T1000 (cell line): Measurements from ENCODE around the gene TFDP1.

Experiments
- DNase-seq: peaks from one replicate; lab custom pipeline; 2025; ENCODE audit warnings: mixed read lengths; lab: John Stamatoyannopoulos, UW

TFDP1 gene

GRCh38 chr13:113584205-113584869 is at the start of gene TFDP1:
TSS of gene TFDP1 (plus strand) at chr13:113584753. CDS start at chr13:113585838, 1,085 bp downstream.
- DNase-seq: peak; percentile 94

- DNase-seq: no peak
Measured at GRCh38 chr13:113535381-113535781, 49.2 kb upstream of the TFDP1 start.

GRCh38 chr13:113536461-113537110 is 48.0 kb upstream of the TFDP1 start:
- DNase-seq: no peak

GRCh38 chr13:113537205-113537604 is 47.3 kb upstream of the TFDP1 start:
- no peak for DNase-seq

- no peak for DNase-seq
Measured at GRCh38 chr13:113537909-113538688, 46.5 kb upstream of the TFDP1 start.

GRCh38 chr13:113538689-113539058 is 45.9 kb upstream of the TFDP1 start:
- DNase-seq: no peak

GRCh38 chr13:113539176-113539575 is 45.4 kb upstream of the TFDP1 start:
- no peak for DNase-seq

- DNase-seq: no peak
Measured at GRCh38 chr13:113539822-113540221, 44.7 kb upstream of the TFDP1 start.

- no peak for DNase-seq
Measured at GRCh38 chr13:113540523-113540922, 44.0 kb upstream of the TFDP1 start.

- DNase-seq: no peak
Measured at GRCh38 chr13:113542751-113543424, 41.7 kb upstream of the TFDP1 start.

GRCh38 chr13:113544071-113544891 is 40.3 kb upstream of the TFDP1 start:
- no peak for DNase-seq

- DNase-seq: no peak
Measured at GRCh38 chr13:113544896-113545295, 39.7 kb upstream of the TFDP1 start.

GRCh38 chr13:113545455-113545930 is 39.1 kb upstream of the TFDP1 start:
- peak; percentile 47 for DNase-seq

GRCh38 chr13:113545931-113546516 is 38.5 kb upstream of the TFDP1 start:
- no peak for DNase-seq

- DNase-seq: no peak
Measured at GRCh38 chr13:113546571-113547237, 37.8 kb upstream of the TFDP1 start.

- DNase-seq: no peak
Measured at GRCh38 chr13:113547238-113547971, 37.1 kb upstream of the TFDP1 start.

- DNase-seq: no peak
Measured at GRCh38 chr13:113548171-113548641, 36.3 kb upstream of the TFDP1 start.

- DNase-seq: no peak
Measured at GRCh38 chr13:113548778-113549621, 35.6 kb upstream of the TFDP1 start.

- no peak for DNase-seq
Measured at GRCh38 chr13:113550453-113550852, 34.1 kb upstream of the TFDP1 start.
